Calu3 (cell line): ENCODE measurements around the gene IGF1R. TPM values are rescaled to one million over a fixed set of nuclear protein-coding genes. Genes with fewer than 3 reads are reported as not detected.

ENCODE experiments used
- BruUV-seq: library from RNA; stranded (reverse); fragments of 400-500 nt; replicated peaks from 2 replicates; lab custom pipeline; 2021; lab: Mats Ljungman, UMichigan
- CTCF ChIA-PET: fragments of 300-600 bp; sonication (Branson Sonifier 250); formaldehyde crosslinking; loops from one replicate; lab custom pipeline; 2022; ENCODE audit warnings: antibody characterized with exemption; lab: Charles Lee
- DNase-seq: peaks from one replicate; pipeline ENCODE4 v3.0.0; 2022
- H3K27ac Mint-ChIP-seq: one replicate; pipeline ENCODE4 v1.8.0; 2022; ENCODE audit warnings: mixed read lengths; ENCODE audit not compliant: unreplicated experiment
- H3K27me3 Mint-ChIP-seq: one replicate; pipeline ENCODE4 v1.8.0; 2022; ENCODE audit warnings: mixed read lengths; ENCODE audit not compliant: unreplicated experiment
- H3K36me3 Mint-ChIP-seq: one replicate; pipeline ENCODE4 v1.8.0; 2022; ENCODE audit warnings: mild to moderate bottlenecking, moderate library complexity, mixed read lengths; ENCODE audit not compliant: insufficient read depth, unreplicated experiment
- H3K4me1 Mint-ChIP-seq: one replicate; pipeline ENCODE4 v1.8.0; 2022; ENCODE audit warnings: mild to moderate bottlenecking, low read depth, mixed read lengths; ENCODE audit not compliant: unreplicated experiment
- H3K4me3 Mint-ChIP-seq: one replicate; pipeline ENCODE4 v1.8.0; 2022; ENCODE audit warnings: mild to moderate bottlenecking, low read depth, moderate library complexity, mixed read lengths; ENCODE audit not compliant: unreplicated experiment
- H3K9me3 Mint-ChIP-seq: one replicate; pipeline ENCODE4 v1.8.0; 2022; ENCODE audit warnings: low read depth, mixed read lengths; ENCODE audit not compliant: unreplicated experiment
- CTCF ChIP-seq: fragments of 200-600 bp; IDR thresholded peaks from one replicate; pipeline ENCODE4 v1.8.0; 2022; ENCODE audit warnings: antibody characterized with exemption; ENCODE audit not compliant: unreplicated experiment
- intact Hi-C: fragments of 100-400 bp; cut with micrococcal nuclease; formaldehyde crosslinking; loops from one replicate; pipeline ENCODE4 v1.10.0; 2022; ENCODE audit not compliant: unreplicated experiment
- total RNA-seq: library from RNA; stranded (reverse); gene quantifications from 2 replicates; pipeline ENCODE4 v1.2.3, GENCODE V29; 2022

The IGF1R gene
- total RNA-seq, 1 experiment from 2014 or later = 73.9 TPM

DNA sequence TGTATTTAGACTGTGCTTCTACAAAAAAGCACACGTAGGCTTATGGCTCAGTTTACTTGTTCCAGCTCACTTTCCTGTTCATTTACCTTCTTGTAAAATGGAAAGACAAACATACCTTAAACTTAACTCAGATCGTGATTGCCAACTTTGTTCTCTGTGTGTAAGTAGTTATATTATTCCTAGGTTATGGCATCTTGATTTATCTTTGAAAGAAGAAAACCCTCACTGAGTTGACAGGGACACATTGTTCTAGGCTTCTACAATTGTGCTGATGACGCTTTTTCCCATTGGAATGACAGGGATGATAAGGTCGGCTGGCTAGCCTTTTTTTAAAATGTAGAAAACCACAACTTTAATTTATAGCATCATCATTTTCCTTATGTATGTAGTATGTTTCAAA lies 140.7 kb downstream of the IGF1R start:
- Mint-ChIP-seq H3K4me3 (no peak overlapping the region), H3K36me3 (no peaks in the 10 kb centered on the region), H3K4me1 (peaks cover 53% of the 10 kb centered on the region), H3K27me3 (no peaks in the 10 kb centered on the region), H3K9me3 (no peaks in the 10 kb centered on the region), H3K27ac (no peak overlapping the region)
- CTCF ChIA-PET = interaction anchor here (1.3 kb wide), 1 partner anchor 19 kb away, joined by 3 read pairs; no protein-coding TSS in a partner anchor
- no peak for DNase-seq
- TF ChIP-seq CTCF = no peak
- no TSS peak for BruUV-seq
- intact Hi-C loops = loop anchor here (5.0 to 10.0 kb wide), 3 partner anchors 108 to 286 kb away; no protein-coding TSS in a partner anchor

DNA sequence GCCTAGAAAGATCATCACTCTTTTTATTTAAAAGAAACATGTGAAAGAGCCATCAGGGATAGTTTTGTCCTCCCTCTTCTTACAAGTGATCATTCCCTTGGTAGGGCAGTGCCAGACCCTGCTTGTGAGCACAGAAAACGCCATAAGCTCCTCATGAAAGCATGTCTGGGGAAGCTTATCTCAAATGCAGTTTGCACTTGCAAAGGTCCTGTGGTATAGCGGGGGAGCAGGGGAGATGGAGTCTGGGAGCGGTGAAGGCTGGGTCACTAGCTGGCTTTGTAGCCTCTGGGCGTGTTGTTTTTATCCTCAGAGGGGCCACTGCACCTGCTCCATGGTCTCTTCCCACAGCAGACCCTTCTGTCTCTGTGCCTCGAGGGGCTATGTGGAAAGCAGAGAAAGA lies 141.9 kb downstream of the IGF1R start:
- H3K4me1 Mint-ChIP-seq = peaks cover 44% of the 10 kb centered on the region
- no peaks in the 10 kb centered on the region for H3K9me3 Mint-ChIP-seq
- BruUV-seq = no TSS peak
- CTCF ChIA-PET = interaction anchor here (0.6 to 1.0 kb wide), 3 partner anchors 9 to 356 kb away, joined by 3 to 7 read pairs (median 3); no protein-coding TSS in a partner anchor
- intact Hi-C loops = no loop called here
- no peaks in the 10 kb centered on the region for H3K27me3 Mint-ChIP-seq
- no peak for TF ChIP-seq CTCF
- H3K36me3 Mint-ChIP-seq = no peaks in the 10 kb centered on the region
- no peak for DNase-seq
- H3K27ac Mint-ChIP-seq = no peak overlapping the region
- no peak overlapping the region for H3K4me3 Mint-ChIP-seq

GRCh38 chr15:98791046-98791701 lies 142.8 kb downstream of the IGF1R start:
- Mint-ChIP-seq H3K4me1 (peaks cover 35% of the 10 kb centered on the region), H3K36me3 (no peaks in the 10 kb centered on the region), H3K27me3 (no peaks in the 10 kb centered on the region), H3K4me3 (no peak overlapping the region), H3K9me3 (no peaks in the 10 kb centered on the region), H3K27ac (no peak overlapping the region)
- CTCF ChIA-PET = interaction anchor here (1.3 kb wide), 1 partner anchor 9 kb away, joined by 5 read pairs; no protein-coding TSS in a partner anchor
- BruUV-seq = no TSS peak
- no peak for DNase-seq
- intact Hi-C loops = no loop called here
- no peak for TF ChIP-seq CTCF

DNA sequence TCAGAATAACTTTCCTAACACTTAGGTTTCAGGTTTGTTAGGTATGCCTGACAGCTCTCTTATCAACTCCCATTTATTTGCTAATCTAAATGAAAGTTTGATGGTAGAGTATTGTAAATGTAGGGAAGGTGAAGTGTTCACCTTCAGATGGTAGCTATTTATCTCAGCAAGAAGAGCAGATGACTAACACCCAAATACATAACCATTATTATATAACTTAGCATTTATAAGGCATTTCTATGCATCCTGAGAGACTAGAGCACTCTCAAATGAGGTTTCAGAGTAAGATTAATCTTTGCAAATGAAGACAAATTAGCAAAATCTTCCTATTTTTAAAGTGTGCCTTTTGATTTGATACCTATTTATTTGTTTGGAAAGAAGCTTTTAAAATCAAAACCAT lies 143.8 kb downstream of the IGF1R start:
- H3K27me3 Mint-ChIP-seq = no peaks in the 10 kb centered on the region
- no peak overlapping the region for H3K27ac Mint-ChIP-seq
- H3K36me3 Mint-ChIP-seq = no peaks in the 10 kb centered on the region
- intact Hi-C loops = no loop called here
- no peak for TF ChIP-seq CTCF
- BruUV-seq = no TSS peak
- peaks cover 26% of the 10 kb centered on the region for H3K4me1 Mint-ChIP-seq
- DNase-seq = no peak
- H3K4me3 Mint-ChIP-seq = no peak overlapping the region
- no peaks in the 10 kb centered on the region for H3K9me3 Mint-ChIP-seq
- CTCF ChIA-PET = interaction anchor here (0.7 to 1.3 kb wide), 3 partner anchors 8 to 271 kb away, joined by 4 to 5 read pairs (median 5); no protein-coding TSS in a partner anchor
